HepG2 (cell line): Measurements from ENCODE around the gene ZFHX3. TPM values are rescaled to one million over a fixed set of nuclear protein-coding genes. Genes with fewer than 3 reads are reported as not detected.
A peak's percentile ranks its signal among the peaks of the same experiment; 100 is the strongest.

ENCODE experiments used
- AKAP8 ChIP-seq: sonication (generic); formaldehyde crosslinking; IDR thresholded peaks from 2 replicates; pipeline ENCODE4 v1.5.1; 2020; ENCODE audit warnings: mild to moderate bottlenecking, missing genetic modification reagents
- ARID4A ChIP-seq: sonication (generic); formaldehyde crosslinking; IDR thresholded peaks from 2 replicates; pipeline ENCODE4 v1.5.0; 2020; ENCODE audit warnings: mild to moderate bottlenecking, missing genetic modification reagents, borderline replicate concordance
- ATAD3A ChIP-seq: sonication (generic); formaldehyde crosslinking; IDR thresholded peaks from 2 replicates; pipeline ENCODE4 v1.4.0; 2020; ENCODE audit warnings: missing genetic modification reagents
- BHLHE40 ChIP-seq: IDR thresholded peaks from 2 replicates; pipeline ENCODE4 v1.6.1; 2011; ENCODE audit warnings: low read length, improper control_type of control experiment
- ETV6 ChIP-seq: sonication (generic); formaldehyde crosslinking; conservative IDR thresholded peaks from 2 replicates; pipeline ENCODE4 v1.4.0; 2020; ENCODE audit warnings: missing genetic modification reagents
- JUND ChIP-seq: sonication (generic); formaldehyde crosslinking; IDR thresholded peaks from 2 replicates; pipeline ENCODE4 v1.8.0; 2022; ENCODE audit warnings: mild to moderate bottlenecking, missing genetic modification reagents
- MAZ ChIP-seq, 2 experiments: sonication (generic) in 1 of 2; formaldehyde crosslinking in 1 of 2; IDR thresholded peaks; 2 replicates each; pipeline versions ENCODE4 v1.5.0 to v1.6.1; 2012 to 2020; ENCODE audit warnings: low read depth in 2 of 2, mild to moderate bottlenecking in 2 of 2, borderline replicate concordance in 1 of 2, improper control_type of control experiment in 1 of 2, low read length in 1 of 2, missing genetic modification reagents in 1 of 2, moderate library complexity in 1 of 2
- MEIS2 ChIP-seq: sonication (generic); formaldehyde crosslinking; IDR thresholded peaks from 2 replicates; pipeline ENCODE4 v1.9.0; 2021; ENCODE audit warnings: mild to moderate bottlenecking, missing genetic modification reagents
- MXD4 ChIP-seq: IDR thresholded peaks from 2 replicates; pipeline ENCODE4 v1.6.1; 2016; ENCODE audit warnings: mild to moderate bottlenecking, missing biosample characterization, missing genetic modification reagents
- TEAD3 ChIP-seq: optimal IDR thresholded peaks from 2 replicates; pipeline ENCODE3; 2016; ENCODE audit warnings: borderline replicate concordance
- TRIM24 ChIP-seq: sonication (generic); formaldehyde crosslinking; IDR thresholded peaks from 2 replicates; pipeline ENCODE4 v1.8.0; 2022; ENCODE audit warnings: mild to moderate bottlenecking, missing genetic modification reagents
- ZFY ChIP-seq: sonication (generic); formaldehyde crosslinking; IDR thresholded peaks from 2 replicates; pipeline ENCODE4 v1.4.0; 2020; ENCODE audit warnings: missing genetic modification reagents
- ZNF276 ChIP-seq: sonication (generic); formaldehyde crosslinking; IDR thresholded peaks from 2 replicates; pipeline ENCODE4 v1.4.0; 2020; ENCODE audit warnings: mild to moderate bottlenecking, low read depth, missing genetic modification reagents
- ZNF350 ChIP-seq: sonication (generic); formaldehyde crosslinking; IDR thresholded peaks from 2 replicates; pipeline ENCODE4 v1.4.0; 2020; ENCODE audit warnings: mild to moderate bottlenecking, low read depth, missing genetic modification reagents, borderline replicate concordance
- ZNF749 ChIP-seq: sonication (generic); formaldehyde crosslinking; IDR thresholded peaks from 2 replicates; pipeline ENCODE4 v1.8.0; 2022; ENCODE audit warnings: mild to moderate bottlenecking, missing genetic modification reagents, moderate library complexity, borderline replicate concordance
- ZNF761 ChIP-seq: sonication (generic); formaldehyde crosslinking; conservative IDR thresholded peaks from 2 replicates; pipeline ENCODE4 v1.4.0; 2020; ENCODE audit warnings: mild to moderate bottlenecking, missing genetic modification reagents
- ZSCAN29 ChIP-seq: sonication (generic); formaldehyde crosslinking; conservative IDR thresholded peaks from 2 replicates; pipeline ENCODE4 v1.4.0; 2020; ENCODE audit warnings: mild to moderate bottlenecking, missing genetic modification reagents
- ZSCAN9 ChIP-seq: IDR thresholded peaks from 2 replicates; pipeline ENCODE4 v1.6.1; 2016; ENCODE audit warnings: borderline replicate concordance
- polyA plus RNA-seq, 8 experiments: library from polyadenylated mRNA; depleted of rRNA in 3 of 8; stranded (reverse) in 7 of 8; unstranded in 1 of 8; fragments of >200 nt; fragmentation: Illumina TruSeq in 4 of 8; extraction: Trizol in 4 of 8; gene quantifications; 2 replicates each; pipeline versions ENCODE4 v1.2.1 to v1.2.3, GENCODE V29; 2011 to 2016; ENCODE audit warnings: low read depth in 4 of 8, missing spikeins in 1 of 8, mixed read lengths in 1 of 8; ENCODE audit not compliant: insufficient read depth in 1 of 8
- total RNA-seq, 5 experiments: library from RNA; depleted of rRNA; stranded (reverse); fragments of >200 nt; fragmentation: Illumina TruSeq; extraction: Trizol; gene quantifications; 2 replicates each; pipeline ENCODE4 v1.2.3, GENCODE V29; 2016; ENCODE audit warnings: low read depth in 1 of 5
- TF ChIP-seq, protein P1 (sequence below): IDR thresholded peaks from 2 replicates; pipeline ENCODE4 v1.6.1; 2016; ENCODE audit warnings: missing compliant biosample characterization, missing genetic modification reagents, borderline replicate concordance
- TF ChIP-seq, protein P2 (sequence below): sonication (generic); formaldehyde crosslinking; IDR thresholded peaks from 2 replicates; pipeline ENCODE4 v1.5.0; 2020; ENCODE audit warnings: mild to moderate bottlenecking, low read depth, missing genetic modification reagents, borderline replicate concordance

Gene ZFHX3
- total and polyA plus RNA-seq, 2 of the 13 experiments (the other 11 are each of a cell fraction or from before 2014, with no cell fraction given): 5.0 to 6.0 TPM

GRCh38 chr16:72878301-72879269 is 169.3 kb downstream of the ZFHX3 start (continued):
- TF ChIP-seq ZNF749 (CRISPR knock-in tag): no peak
- peak; percentile 53; the same call in 1 of the 2 replicates for TF ChIP-seq BHLHE40
- TF ChIP-seq ZNF350 (CRISPR knock-in tag): peak; percentile 14; the same call in 1 of the 2 replicates
- TF ChIP-seq, protein P1, sequence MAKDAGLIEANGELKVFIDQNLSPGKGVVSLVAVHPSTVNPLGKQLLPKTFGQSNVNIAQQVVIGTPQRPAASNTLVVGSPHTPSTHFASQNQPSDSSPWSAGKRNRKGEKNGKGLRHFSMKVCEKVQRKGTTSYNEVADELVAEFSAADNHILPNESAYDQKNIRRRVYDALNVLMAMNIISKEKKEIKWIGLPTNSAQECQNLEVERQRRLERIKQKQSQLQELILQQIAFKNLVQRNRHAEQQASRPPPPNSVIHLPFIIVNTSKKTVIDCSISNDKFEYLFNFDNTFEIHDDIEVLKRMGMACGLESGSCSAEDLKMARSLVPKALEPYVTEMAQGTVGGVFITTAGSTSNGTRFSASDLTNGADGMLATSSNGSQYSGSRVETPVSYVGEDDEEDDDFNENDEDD (CRISPR knock-in tag): peak; percentile 68
- TF ChIP-seq, protein P2, sequence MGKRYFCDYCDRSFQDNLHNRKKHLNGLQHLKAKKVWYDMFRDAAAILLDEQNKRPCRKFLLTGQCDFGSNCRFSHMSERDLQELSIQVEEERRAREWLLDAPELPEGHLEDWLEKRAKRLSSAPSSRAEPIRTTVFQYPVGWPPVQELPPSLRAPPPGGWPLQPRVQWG: no peak
- TF ChIP-seq AKAP8 (CRISPR knock-in tag): 0 out of 2 replicates have a peak, but pooled peaks have one; percentile 61
- TF ChIP-seq ZSCAN9: no peak; the same call in 1 of the 2 replicates
- 0 out of 2 replicates have a peak, but pooled peaks have one; percentile 44 for TF ChIP-seq ETV6
- TF ChIP-seq ATAD3A (CRISPR knock-in tag): no peak
- peak; percentile 49; the same call in 1 of the 2 replicates for TF ChIP-seq JUND
- no peak for TF ChIP-seq TRIM24 (CRISPR knock-in tag)
- TF ChIP-seq ZSCAN29 (CRISPR knock-in tag): peak; percentile 92
- 0 out of 2 replicates have a peak, but pooled peaks have one; percentile 29 for TF ChIP-seq ZNF276 (CRISPR knock-in tag)
- TF ChIP-seq ZNF761 (CRISPR knock-in tag): peak; percentile 81; the same call in 1 of the 2 replicates
- TF ChIP-seq ZFY (CRISPR knock-in tag): 0 out of 2 replicates have a peak, but pooled peaks have one; percentile 45
- TF ChIP-seq MXD4 (CRISPR knock-in tag): 0 out of 2 replicates have a peak, but pooled peaks have one; percentile 33
- peak; percentile 6; the same call in 1 of the 2 replicates for TF ChIP-seq MEIS2 (CRISPR knock-in tag)
- TF ChIP-seq MAZ (IDR thresholded peaks at IDR 0.05; ENCODE audit: borderline replicate concordance, low read depth, low read length): no peak
- TF ChIP-seq MAZ (CRISPR knock-in tag; IDR thresholded peaks at IDR 0.05; ENCODE audit: low read depth): no peak
- TF ChIP-seq ARID4A: 0 out of 2 replicates have a peak, but pooled peaks have one; percentile 28
- peak; percentile 49 for TF ChIP-seq TEAD3 (CRISPR knock-in tag)
